GM19455 (cell line): ENCODE data around the gene AXL.
"Not testable (repeated sequence)": the region's sequence is repeated elsewhere in the genome, so short reads cannot be mapped to it uniquely, and the experiment has no call there.

ENCODE experiments used
- ATAC-seq: cut with Tn5 transposase; IDR thresholded peaks from one replicate; pipeline ENCODE4 v1.9.1; 2021; ENCODE audit not compliant: unreplicated experiment

AXL gene

GRCh38 chr19:41206456-41206855 is 12.6 kb upstream of the AXL start:
- ATAC-seq, result no peak

GRCh38 chr19:41206926-41207750 is 11.9 kb upstream of the AXL start:
- no peak for ATAC-seq

DNA sequence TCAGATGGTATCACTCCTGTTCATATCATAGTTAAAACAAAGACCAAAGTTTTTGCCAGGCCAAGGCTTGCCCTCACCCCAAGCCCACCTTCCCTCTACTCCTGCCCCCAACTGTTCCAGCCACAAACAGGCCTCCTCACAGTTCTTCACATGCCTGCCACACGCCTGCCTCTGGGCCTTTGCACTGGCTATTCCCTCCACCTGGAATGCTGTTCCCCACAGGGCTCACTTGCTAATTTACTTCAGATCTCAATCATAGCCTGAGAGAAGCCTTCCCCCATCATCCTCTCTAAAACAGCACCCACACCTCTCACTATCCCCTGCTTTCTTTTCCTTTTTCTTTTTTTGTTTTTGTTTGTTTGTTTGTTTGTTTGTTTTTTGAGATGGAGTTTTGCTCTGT is 4.9 kb upstream of the AXL start:
- ATAC-seq, result no peak

DNA sequence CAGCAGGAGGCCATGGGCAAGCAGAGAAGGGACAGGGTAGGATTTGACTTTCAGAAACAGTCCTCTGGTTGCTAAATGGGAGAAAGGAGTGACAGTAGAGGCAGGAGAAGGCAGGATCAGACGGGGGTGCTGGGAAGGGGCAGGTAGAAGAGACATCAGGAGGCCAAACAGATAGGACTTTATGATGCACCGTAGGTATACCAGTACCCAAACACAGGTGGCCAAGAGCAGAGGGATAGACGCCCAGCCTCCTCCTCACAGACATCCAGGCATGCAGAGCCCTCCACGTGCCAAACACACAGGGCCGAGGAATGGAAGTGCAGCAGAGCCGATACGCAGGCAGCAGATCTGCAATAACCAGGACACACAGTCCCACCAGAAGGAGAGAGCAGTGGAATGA is 1.3 kb upstream of the AXL start:
- no peak for ATAC-seq

DNA sequence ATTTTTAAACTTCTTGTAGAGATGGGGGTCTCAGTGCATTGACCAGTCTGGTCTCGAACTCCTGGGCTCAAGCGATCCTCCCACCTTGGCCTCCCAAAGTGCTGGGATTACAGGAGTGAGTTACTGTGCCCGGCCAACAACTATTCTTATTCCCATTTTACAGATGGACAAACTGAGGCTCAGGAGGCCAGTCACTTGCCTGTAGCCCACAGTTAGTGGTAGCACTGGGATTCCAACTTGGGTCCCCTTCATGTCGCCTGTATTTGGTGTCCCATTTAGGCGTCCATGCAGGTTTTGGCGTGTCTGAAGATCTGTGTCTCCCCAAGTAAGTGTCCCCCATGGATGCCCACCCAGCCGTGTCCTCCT is 791 bp upstream of the AXL start:
- ATAC-seq, result no peak

DNA sequence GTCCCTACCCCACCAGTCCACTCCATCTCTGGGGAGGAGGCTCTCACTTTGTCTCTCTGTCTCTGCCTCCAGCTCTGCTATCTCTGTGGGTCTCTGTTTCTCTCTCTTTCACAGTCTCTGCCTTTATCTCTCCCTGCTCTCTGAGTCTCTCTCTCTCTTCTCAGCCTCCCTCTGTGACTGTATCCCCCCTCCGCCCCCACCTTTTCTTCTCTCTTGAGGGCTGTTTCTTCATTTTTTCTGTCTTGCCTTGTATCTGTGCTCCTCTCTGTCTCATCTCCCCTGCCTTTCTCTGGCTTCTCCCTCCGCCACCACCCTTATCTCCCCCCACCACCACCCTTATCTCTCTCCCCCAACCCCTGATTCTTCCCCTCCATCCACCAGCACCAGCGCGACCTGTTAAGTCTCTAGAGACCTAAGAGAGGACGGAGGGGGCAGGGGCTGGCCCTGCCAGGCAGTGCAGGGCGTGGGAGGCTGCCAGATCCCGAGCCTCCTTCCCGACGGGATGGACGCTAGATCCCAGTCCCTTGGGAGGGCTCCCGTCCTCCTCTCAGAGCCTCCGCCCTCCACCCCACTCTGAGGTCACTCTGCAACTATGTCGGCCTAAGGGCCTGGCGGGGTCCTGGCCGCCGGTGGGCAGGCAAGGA is 1.0 kb downstream of the AXL start:
- no peak for ATAC-seq

GRCh38 chr19:41220811-41221210 is 1.8 kb downstream of the AXL start:
- no peak for ATAC-seq

DNA sequence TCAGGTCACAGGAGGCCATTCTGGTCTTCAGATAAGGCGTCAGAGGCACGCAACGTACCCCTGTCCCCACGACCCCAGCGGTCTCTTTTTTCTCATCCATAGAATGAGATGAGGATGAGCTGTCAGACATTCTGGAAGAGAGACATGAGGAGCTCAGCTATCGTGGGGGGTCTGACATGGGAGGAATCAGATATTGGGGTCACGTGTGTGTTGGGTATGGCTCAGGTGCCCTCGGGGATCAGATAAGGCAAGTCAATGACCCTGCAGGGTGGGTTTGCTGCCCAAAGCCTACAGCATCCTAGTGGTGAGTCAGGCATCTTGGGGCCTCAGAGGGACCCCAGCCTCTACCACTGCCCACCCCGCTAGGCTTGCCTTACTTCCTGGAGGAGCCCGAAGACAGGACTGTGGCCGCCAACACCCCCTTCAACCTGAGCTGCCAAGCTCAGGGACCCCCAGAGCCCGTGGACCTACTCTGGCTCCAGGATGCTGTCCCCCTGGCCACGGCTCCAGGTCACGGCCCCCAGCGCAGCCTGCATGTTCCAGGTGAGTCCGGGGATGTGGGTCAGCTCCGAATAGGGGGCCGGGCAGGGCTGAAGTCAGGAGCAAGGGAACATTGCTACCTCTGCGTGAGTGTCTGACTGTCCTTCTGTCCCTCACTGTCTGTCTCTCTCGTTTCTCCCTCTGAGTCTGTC is 2.6 kb downstream of the AXL start:
- no peak for ATAC-seq

DNA sequence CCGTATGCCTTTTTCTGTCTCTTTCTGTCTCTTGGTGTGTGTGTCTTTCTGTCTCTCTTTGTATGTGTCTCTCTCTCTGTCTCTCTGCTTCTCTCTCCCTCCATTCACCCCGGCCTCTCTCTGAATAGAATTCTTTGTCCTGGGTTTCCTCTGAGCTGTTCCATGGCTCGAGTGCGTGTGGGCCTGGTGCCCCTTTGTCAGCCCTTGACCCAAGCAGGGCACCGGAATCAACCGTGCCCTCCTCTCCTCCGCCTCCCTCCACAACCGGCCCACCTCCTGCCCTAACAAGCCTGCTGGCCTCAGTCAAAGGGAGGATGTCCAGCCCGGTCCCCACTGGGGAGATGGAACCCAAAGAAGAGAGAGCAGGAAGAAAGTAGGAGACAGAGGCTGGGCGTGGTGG is 3.2 kb downstream of the AXL start:
- no peak for ATAC-seq

DNA sequence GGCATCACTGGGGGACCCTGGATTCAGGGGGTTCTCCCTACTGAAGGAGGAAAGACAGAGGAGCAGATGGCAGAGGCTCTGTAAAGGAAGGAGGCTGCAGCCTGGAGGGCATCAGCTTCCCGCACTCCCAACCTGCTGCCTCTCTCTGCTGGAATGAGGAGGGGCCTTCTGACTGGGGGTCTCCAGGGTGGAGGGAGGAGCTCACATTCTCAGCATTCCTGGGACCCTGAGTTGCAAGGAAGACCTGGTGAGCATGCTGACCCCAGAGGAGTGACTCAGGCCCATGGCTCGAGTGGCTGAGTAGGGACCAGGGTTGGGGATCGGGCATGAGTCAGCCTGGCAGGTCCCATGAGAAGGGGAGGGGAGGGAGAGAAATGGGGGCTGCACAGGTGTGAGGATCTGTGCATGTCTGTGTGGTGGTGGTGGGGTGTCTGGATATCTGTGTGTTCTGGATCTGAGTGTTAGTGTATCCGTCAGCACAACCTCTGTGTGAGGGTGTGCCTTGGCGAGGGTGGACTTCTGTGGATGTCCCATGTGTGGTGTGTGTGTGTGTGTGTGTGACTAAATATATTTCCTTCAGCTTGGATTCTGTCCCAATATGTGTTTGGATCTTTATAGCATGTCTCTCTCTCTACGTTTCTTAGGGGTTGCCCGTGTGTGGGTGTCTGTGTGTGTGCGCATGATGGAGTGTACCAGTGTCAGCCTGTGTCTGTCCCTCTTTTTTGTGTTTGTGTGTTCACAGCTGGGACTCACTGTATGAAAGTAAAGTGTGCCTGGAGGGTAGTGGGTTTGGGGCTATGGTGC is 4.6 kb downstream of the AXL start:
- ATAC-seq, result no peak

DNA sequence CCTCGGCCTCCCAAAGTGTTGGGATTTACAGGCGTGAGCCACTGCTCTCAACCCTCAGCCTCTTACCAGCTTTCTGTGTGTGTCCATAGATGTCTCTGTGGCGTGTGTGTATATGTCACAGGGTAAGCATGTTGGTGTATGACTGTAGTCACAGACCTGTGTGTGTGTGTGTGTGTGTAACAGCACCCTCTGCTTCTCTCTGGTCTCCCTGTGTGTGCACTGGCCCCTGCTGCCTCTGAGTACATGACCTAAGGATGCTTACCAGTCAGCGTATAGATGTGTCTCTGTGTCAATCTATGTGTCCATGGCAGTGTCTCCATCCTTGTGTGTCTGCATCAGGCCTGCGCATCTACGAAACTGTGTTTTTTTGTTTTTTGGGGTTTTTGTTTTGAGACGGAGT is 5.6 kb downstream of the AXL start:
- ATAC-seq, result no peak

- ATAC-seq, result no peak
Measured at GRCh38 chr19:41225238-41226052, 6.4 kb downstream of the AXL start.

GRCh38 chr19:41226053-41226873 is 7.2 kb downstream of the AXL start:
- no peak for ATAC-seq

DNA sequence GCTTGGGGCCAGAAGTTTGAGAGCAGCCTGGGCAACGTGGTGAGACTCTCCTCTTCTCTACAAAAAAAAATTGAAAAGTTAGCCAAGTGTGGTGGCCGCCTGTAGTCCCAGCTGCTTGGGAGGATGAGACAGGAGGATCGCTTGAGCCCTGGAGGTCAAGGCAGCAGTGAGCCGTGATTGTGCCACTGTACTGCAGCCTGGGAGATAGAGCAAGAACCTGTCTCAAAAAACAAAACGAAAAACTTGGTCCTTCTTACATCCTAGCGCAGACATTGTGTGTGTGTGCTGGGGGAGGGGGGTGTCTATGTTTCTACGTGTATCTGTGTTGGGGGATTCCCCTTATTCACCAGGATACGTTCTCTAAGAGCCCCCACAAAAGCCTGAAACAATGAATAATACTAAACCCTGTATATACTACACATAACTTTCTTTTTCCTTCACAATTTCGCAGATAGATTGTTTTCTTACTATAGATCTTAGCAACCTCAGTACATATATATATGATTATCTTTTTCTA is 7.9 kb downstream of the AXL start:
- ATAC-seq, result no peak

DNA sequence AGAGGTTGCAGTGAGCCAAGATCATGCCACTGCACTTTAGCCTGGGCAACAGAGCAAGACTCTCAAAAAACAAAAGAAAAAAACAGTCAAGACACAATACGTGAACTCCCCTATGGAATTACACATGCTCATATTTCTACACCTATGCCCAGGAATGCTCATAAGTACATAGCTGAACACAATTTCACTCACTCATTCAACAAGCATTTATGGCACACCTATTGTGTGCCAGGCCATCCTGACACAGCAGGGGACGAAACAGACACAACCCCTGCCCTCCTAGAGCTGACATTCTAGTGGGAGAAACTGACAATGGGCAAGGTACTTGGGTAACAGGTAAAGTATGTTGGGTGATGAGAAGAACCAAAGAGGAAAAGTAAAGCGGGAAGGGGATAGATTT is 9.5 kb downstream of the AXL start:
- ATAC-seq, result no peak

DNA sequence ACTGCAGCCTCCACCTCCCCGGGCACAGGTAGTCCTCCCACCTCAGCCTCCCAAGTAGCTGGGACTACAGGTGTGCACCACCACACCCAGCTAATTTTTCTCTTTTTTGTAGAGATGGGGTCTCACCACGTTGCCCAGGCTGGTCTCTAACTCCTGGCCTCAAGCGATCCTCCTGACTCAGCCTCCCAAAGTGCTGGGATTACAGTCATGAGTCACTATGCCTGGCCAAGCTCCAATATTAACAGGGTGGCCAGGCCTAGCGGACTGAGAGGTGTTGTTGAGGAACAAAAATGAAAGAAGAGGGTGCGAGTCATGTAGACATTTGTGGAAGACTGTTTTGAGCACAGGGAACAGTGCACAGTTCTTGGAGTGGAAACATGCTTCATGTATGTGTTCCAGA is 10.3 kb downstream of the AXL start:
- not testable (repeated sequence) for ATAC-seq

DNA sequence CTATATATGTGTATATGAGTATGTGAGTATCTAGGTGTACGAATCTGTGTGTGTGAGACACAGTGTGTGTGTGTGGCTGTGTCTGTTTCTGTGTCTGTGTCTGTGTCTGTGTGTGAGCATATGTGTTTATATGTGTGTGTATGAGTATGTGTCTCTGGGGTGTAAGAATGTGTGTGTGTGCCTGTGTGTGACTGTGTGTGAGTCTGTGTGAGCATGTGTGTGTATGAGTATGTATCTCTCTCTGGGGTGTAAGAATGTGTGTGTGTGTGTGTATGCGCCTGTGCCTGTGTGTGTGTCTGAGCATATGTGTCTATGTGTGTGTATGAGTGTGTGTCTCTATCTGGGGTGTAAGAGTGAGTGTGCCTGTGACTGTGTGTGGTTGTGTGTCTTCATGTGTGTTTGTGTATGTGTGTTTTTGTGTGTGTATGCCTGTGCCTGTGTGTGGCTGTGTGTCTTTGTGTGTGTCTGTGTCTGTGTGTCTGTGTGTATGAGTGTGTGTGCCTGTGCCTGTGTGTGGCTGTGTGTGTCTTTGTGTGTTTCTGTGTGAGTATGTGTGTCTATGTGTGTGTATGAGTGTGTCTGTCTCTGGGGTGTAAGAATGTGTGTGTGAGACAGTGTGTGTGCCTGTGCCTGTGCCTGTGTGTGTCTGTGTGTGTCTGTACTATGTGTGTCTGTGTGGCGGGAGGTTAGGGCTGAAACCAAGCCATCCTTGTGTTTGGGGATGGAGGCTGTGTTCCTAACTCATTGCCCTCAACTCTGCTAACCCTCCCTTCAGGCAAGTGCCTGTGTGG is 11.2 kb downstream of the AXL start:
- ATAC-seq, result no peak

GRCh38 chr19:41232686-41233085 is 13.7 kb downstream of the AXL start:
- ATAC-seq, result no peak
